ENCODE data around the gene KATNB1.
"Not testable (repeated sequence)": the region's sequence is repeated elsewhere in the genome, so short reads cannot be mapped to it uniquely, and the experiment has no call there.

KATNB1 gene

GRCh38 chr16:57727610-57728009 is 8.0 kb upstream of the KATNB1 start:
- DNase-seq, result no peak

- DNase-seq, result no peak
These were observed 7.0 kb upstream of the KATNB1 start for GRCh38 chr16:57728336-57729181.

- no peak for DNase-seq
These were observed 6.4 kb upstream of the KATNB1 start for GRCh38 chr16:57729182-57729484.

GRCh38 chr16:57729852-57730251 is 5.7 kb upstream of the KATNB1 start:
- DNase-seq, result not testable (repeated sequence)

- DNase-seq, result no peak
These were observed 4.5 kb upstream of the KATNB1 start for GRCh38 chr16:57730771-57731730.

- no peak for DNase-seq
These were observed 3.5 kb upstream of the KATNB1 start for GRCh38 chr16:57732037-57732436.

GRCh38 chr16:57732714-57733113 is 2.9 kb upstream of the KATNB1 start:
- DNase-seq, result no peak

GRCh38 chr16:57734308-57734924 is 1.2 kb upstream of the KATNB1 start:
- no peak for DNase-seq

GRCh38 chr16:57734925-57735754 is 430 bp upstream of the KATNB1 start:
- peak; percentile 100 for DNase-seq

GRCh38 chr16:57736419-57737351 is 1.1 kb downstream of the KATNB1 start:
- peak; percentile 39 to 51 for DNase-seq

- DNase-seq, result no peak
These were observed 3.3 kb downstream of the KATNB1 start for GRCh38 chr16:57738844-57739243.

- no peak for DNase-seq
These were observed 4.3 kb downstream of the KATNB1 start for GRCh38 chr16:57739756-57740422.

GRCh38 chr16:57740423-57741071 is 5.0 kb downstream of the KATNB1 start:
- DNase-seq, result no peak

- DNase-seq, result no peak
These were observed 6.2 kb downstream of the KATNB1 start for GRCh38 chr16:57741660-57742191.

- DNase-seq, result no peak
These were observed 7.0 kb downstream of the KATNB1 start for GRCh38 chr16:57742543-57742942.

GRCh38 chr16:57743458-57743857 is 7.9 kb downstream of the KATNB1 start:
- no peak for DNase-seq

- no peak for DNase-seq
These were observed 8.5 kb downstream of the KATNB1 start for GRCh38 chr16:57743886-57744641.

GRCh38 chr16:57744642-57744903 is 9.0 kb downstream of the KATNB1 start:
- no peak for DNase-seq

GRCh38 chr16:57745768-57746167 is 10.2 kb downstream of the KATNB1 start:
- no peak for DNase-seq

Measured in CD4-positive, alpha-beta T cell treated with Interleukin-4 for 1 hour (primary cell).